Calu3 (cell line): Measurements from ENCODE around the gene CCDC175. TPM values are rescaled to one million over a fixed set of nuclear protein-coding genes. Genes with fewer than 3 reads are reported as not detected.

Experiments
- BruUV-seq: library from RNA; stranded (reverse); fragments of 400-500 nt; replicated peaks from 2 replicates; lab custom pipeline; 2021; lab: Mats Ljungman, UMichigan
- CTCF ChIA-PET: fragments of 300-600 bp; sonication (Branson Sonifier 250); formaldehyde crosslinking; loops from one replicate; lab custom pipeline; 2022; ENCODE audit warnings: antibody characterized with exemption; lab: Charles Lee
- DNase-seq: peaks from one replicate; pipeline ENCODE4 v3.0.0; 2022
- H3K27ac Mint-ChIP-seq: one replicate; pipeline ENCODE4 v1.8.0; 2022; ENCODE audit warnings: mixed read lengths; ENCODE audit not compliant: unreplicated experiment
- H3K27me3 Mint-ChIP-seq: one replicate; pipeline ENCODE4 v1.8.0; 2022; ENCODE audit warnings: mixed read lengths; ENCODE audit not compliant: unreplicated experiment
- H3K36me3 Mint-ChIP-seq: one replicate; pipeline ENCODE4 v1.8.0; 2022; ENCODE audit warnings: mild to moderate bottlenecking, moderate library complexity, mixed read lengths; ENCODE audit not compliant: insufficient read depth, unreplicated experiment
- H3K4me1 Mint-ChIP-seq: one replicate; pipeline ENCODE4 v1.8.0; 2022; ENCODE audit warnings: mild to moderate bottlenecking, low read depth, mixed read lengths; ENCODE audit not compliant: unreplicated experiment
- H3K4me3 Mint-ChIP-seq: one replicate; pipeline ENCODE4 v1.8.0; 2022; ENCODE audit warnings: mild to moderate bottlenecking, low read depth, moderate library complexity, mixed read lengths; ENCODE audit not compliant: unreplicated experiment
- H3K9me3 Mint-ChIP-seq: one replicate; pipeline ENCODE4 v1.8.0; 2022; ENCODE audit warnings: low read depth, mixed read lengths; ENCODE audit not compliant: unreplicated experiment
- intact Hi-C: fragments of 100-400 bp; cut with micrococcal nuclease; formaldehyde crosslinking; loops from one replicate; pipeline ENCODE4 v1.10.0; 2022; ENCODE audit not compliant: unreplicated experiment
- total RNA-seq: library from RNA; stranded (reverse); gene quantifications from 2 replicates; pipeline ENCODE4 v1.2.3, GENCODE V29; 2022
- TF ChIP-seq, protein P1 (sequence below): fragments of 200-600 bp; IDR thresholded peaks from one replicate; pipeline ENCODE4 v1.8.0; 2022; ENCODE audit warnings: antibody characterized with exemption; ENCODE audit not compliant: unreplicated experiment

Gene CCDC175
- total RNA-seq, 1 experiment from 2014 or later: not detected

DNA sequence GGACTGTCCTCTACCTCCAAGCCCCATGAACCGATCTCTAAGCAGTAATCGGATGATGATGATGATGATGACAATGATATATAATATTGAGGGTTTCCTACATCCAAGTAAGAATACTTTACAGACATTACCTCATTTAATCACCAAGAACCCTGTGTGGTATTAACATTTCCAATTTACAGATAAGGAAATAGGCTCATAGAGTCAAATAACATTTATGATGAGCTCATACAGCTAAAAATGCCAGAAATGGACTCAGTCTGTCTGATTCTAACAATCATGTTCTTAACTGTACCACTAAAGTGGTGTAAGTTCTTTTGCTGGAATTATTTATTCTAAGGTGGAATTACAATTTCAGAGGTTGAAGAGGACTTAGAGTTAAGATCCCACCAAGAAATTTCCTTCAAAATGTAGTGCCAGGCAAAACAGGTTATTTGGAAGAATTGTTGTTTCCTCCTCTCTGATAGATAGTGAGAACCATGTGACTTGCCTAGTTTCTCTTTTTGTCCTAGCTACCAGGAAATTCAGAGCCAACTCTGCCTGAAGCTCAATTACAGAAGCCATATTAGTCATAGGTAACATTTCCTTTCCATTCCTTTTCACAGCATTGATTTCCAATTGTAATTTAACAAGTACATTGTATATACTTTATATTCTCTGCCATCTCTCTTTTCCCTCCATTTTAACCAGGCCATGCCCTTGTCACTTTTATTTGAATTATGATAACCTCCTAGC lies 23.8 kb upstream of the CCDC175 start:
- H3K4me3 Mint-ChIP-seq: no peak overlapping the region
- DNase-seq: no peak
- BruUV-seq: no TSS peak
- H3K36me3 Mint-ChIP-seq: no peaks in the 10 kb centered on the region
- intact Hi-C loops: no loop called here
- H3K9me3 Mint-ChIP-seq: no peaks in the 10 kb centered on the region
- no peak overlapping the region for H3K27ac Mint-ChIP-seq
- TF ChIP-seq, protein P1, sequence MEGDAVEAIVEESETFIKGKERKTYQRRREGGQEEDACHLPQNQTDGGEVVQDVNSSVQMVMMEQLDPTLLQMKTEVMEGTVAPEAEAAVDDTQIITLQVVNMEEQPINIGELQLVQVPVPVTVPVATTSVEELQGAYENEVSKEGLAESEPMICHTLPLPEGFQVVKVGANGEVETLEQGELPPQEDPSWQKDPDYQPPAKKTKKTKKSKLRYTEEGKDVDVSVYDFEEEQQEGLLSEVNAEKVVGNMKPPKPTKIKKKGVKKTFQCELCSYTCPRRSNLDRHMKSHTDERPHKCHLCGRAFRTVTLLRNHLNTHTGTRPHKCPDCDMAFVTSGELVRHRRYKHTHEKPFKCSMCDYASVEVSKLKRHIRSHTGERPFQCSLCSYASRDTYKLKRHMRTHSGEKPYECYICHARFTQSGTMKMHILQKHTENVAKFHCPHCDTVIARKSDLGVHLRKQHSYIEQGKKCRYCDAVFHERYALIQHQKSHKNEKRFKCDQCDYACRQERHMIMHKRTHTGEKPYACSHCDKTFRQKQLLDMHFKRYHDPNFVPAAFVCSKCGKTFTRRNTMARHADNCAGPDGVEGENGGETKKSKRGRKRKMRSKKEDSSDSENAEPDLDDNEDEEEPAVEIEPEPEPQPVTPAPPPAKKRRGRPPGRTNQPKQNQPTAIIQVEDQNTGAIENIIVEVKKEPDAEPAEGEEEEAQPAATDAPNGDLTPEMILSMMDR: no peak
- peaks cover 25% of the 10 kb centered on the region for H3K27me3 Mint-ChIP-seq
- CTCF ChIA-PET: no interaction called here
- H3K4me1 Mint-ChIP-seq: no peaks in the 10 kb centered on the region

DNA sequence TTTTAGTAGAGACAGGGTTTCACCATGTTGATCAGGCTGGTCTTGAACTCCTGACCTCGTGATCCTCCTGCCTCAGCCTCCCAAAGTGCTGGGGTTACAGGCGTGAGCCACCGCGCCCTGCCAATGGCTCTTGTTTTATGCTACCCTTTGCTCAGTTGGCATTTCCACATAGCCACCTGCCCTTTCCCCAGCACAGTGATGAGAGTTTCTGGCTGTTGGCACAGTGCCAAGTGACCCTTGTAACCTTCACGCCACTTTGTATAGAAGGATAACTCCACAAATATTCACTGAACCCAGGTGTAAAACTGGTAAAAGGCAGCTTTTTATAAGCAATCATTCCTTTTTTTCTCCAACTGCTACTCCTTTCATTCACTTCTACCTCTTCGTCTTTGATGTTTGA lies 18.5 kb upstream of the CCDC175 start:
- CTCF ChIA-PET: no interaction called here
- no TSS peak for BruUV-seq

DNA sequence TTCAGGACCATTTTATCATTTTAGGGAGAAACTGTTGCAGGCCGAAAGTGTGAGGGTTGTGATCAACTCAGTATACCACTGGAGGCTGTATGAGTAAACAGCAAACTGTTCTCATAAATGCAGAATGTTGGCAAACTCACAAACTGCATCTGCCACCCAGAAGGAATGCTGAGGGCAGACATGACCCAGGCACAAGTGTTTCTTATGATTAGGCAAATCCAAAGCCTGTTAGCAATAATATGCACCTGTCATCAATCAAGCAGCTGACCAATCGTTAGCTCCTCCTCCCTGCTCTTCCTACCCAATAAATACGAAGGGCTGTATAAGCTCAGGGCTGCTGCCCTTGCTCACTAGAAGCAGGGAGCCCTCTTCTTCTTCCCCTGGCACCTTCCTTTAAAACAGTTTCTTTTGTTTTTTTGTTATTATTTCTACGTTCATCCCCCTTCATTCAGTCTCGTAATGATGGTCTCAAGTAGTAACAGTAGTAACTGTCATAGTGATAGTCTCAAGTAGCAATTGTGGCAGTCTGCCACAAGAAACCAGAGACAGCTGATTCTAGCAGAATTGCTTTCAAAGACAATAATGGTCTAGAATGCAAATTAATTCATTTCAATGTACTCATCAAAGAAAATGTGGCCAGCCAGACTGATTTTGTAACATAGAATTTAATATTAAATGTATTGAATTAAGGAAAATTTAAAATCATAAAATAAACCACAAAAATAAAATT lies 15.2 kb upstream of the CCDC175 start:
- no peaks in the 10 kb centered on the region for H3K9me3 Mint-ChIP-seq
- CTCF ChIA-PET: no interaction called here
- peaks cover 20% of the 10 kb centered on the region for H3K27me3 Mint-ChIP-seq
- BruUV-seq: no TSS peak
- intact Hi-C loops: no loop called here
- DNase-seq: no peak
- H3K36me3 Mint-ChIP-seq: no peaks in the 10 kb centered on the region
- no peak overlapping the region for H3K27ac Mint-ChIP-seq
- no peaks in the 10 kb centered on the region for H3K4me1 Mint-ChIP-seq
- TF ChIP-seq, protein P1: no peak
- no peak overlapping the region for H3K4me3 Mint-ChIP-seq

More for the DNA sequence above, 18.5 kb upstream of the CCDC175 start:
- Mint-ChIP-seq H3K27me3 (peaks cover 39% of the 10 kb centered on the region), H3K4me1 (no peaks in the 10 kb centered on the region), H3K9me3 (no peaks in the 10 kb centered on the region), H3K4me3 (no peak overlapping the region), H3K36me3 (no peaks in the 10 kb centered on the region), H3K27ac (no peak overlapping the region)
- TF ChIP-seq, protein P1: no peak
- DNase-seq: no peak
- intact Hi-C loops: no loop called here

DNA sequence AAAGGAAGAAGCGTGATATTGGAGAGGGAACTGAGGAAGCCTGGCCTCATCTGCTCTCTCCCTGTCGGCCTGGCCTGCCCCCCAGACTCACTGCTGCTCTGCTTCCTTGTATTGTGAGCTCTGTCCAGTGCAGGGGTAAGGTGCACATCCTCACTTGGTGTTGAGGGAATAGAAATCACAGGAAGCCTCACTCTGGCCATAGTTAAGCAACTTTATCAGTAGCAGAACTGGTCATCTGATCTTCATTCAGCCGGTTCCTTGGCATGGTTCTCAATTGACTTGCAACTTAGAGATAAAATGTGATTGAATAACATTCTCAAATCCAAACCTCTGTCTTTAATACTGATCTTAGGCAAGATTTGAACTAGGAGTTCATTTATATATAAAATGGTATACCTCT lies 11.5 kb upstream of the CCDC175 start:
- TF ChIP-seq, protein P1: no peak
- BruUV-seq: no TSS peak
- Mint-ChIP-seq H3K27ac (no peak overlapping the region), H3K4me1 (no peaks in the 10 kb centered on the region), H3K9me3 (no peaks in the 10 kb centered on the region), H3K27me3 (no peaks in the 10 kb centered on the region), H3K4me3 (no peak overlapping the region), H3K36me3 (no peaks in the 10 kb centered on the region)
- DNase-seq: no peak
- CTCF ChIA-PET: no interaction called here
- intact Hi-C loops: no loop called here
